HG03066 (cell line): ENCODE results near the gene LHFPL3.

Source experiments
- ATAC-seq: cut with Tn5 transposase; IDR thresholded peaks from one replicate; pipeline ENCODE4 v1.9.1; 2021; ENCODE audit warnings: low read depth; ENCODE audit not compliant: unreplicated experiment

Gene LHFPL3

DNA sequence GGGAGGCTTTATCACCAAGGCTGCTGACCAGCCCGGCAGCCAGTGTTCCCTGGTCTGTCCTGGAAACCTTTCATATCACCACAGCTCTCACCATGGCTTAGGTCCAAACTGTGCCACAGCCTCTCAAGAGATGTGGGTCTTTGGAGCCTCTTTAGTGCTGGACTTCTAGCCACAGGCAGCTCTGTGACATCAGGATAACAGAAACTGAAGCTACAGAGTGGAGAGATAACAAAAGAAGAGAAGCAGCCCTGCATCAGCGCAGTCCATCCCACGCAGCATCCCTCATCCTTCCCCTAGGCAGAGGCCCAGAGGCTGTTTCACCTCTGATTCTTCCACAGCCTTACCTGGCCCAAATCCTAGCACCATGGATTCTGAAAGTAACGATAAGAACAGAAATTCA, 497.7 kb downstream of the LHFPL3 start:
- no peak for ATAC-seq

DNA sequence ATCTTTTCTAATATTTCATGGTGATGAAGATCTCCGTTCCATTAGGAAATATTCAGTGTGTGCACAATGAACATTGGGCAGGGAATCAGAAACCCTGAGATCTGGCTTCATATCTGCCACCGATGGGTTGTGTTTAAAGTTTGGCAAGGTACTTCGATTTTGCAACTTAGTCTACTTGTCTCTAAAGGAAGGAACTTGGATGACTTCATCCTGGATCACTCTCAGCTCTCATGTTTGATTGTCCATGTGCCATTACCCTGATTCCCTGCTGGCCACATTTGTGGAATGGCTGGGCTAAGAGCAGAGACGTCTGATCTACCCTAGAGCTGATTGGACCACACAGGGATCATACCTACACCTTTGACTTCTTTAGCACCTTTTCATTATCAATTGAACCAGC, 508.6 kb downstream of the LHFPL3 start:
- no peak for ATAC-seq

- no peak for ATAC-seq
Measured at GRCh38 chr7:104838537-104839299, 510.3 kb downstream of the LHFPL3 start.

DNA sequence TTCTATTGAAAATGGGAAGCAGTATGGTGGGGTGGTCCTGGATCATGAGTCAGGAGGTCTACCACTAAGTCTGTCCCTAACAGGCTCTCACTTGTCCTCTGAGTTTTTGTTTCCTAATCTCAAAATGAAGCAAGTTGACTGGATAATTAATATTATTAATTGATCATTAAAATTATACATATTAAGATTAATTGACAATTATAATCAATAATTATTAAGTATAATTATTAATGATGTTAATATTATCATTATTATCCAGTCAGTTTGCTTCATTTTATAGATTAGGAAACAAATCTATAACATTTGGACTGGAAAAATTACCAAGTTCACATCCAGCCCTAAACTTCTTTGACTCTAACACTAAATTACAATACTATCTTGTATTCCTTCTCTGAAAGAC, 511.4 kb downstream of the LHFPL3 start:
- ATAC-seq = no peak

DNA sequence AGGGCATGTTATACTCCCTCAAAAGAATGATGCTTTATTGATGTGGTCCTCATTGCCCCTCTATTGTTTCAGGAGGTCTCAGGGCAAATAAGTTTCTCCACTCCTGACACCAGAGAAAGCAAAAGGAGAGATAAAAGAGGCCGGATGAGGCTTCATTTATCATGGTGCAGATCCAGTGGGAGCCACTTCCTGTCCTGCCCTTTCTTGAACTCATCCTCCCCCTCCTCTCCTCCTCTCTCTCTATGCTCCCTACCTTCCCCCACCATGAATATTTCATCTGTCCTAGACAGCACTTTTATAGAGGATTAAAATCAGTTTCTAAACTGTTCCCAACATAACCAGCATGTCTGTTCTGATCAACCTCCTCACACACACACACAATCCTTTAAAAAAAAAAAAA, 513.4 kb downstream of the LHFPL3 start:
- ATAC-seq = no peak

DNA sequence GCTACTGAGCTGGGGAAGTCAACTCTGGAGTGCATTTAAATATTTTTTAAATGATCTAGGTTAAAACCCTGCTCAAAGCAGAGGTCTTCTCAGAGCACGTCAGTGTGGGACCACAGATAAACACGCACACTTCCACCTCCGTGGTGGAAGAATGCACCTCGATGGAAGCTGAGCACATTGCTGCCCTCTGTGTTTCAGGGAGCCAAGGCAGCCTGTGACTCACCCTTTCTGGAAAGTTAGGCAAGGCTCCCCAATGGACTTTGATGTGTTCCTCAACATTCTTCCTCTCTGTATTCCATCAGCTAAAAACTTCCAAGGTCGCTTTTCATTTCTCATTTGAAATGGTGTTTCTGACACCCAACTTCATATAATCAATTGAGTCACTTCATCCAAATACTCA, 514.8 kb downstream of the LHFPL3 start:
- no peak for ATAC-seq

- no peak for ATAC-seq
Measured at GRCh38 chr7:104845557-104845956, 517.2 kb downstream of the LHFPL3 start.

DNA sequence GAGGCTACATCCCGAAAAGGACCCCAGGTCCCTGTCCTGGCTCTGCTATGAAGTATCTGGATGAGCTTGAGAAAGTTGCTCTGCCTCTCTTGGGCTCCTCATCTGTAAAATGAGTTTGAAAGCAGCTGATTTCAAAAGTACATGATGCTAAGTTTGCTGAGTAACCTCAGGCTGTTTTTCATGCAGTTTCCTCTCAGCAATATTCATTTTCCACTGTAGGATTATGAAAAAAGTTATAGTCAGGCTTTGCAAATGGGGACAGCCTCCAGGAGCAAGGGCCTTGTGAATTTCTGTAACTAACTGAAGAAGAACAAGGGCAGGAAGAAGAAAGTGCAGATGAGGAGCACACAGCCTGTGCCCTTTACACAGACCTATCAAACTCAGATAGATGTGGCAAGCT, 518.3 kb downstream of the LHFPL3 start:
- no peak for ATAC-seq

DNA sequence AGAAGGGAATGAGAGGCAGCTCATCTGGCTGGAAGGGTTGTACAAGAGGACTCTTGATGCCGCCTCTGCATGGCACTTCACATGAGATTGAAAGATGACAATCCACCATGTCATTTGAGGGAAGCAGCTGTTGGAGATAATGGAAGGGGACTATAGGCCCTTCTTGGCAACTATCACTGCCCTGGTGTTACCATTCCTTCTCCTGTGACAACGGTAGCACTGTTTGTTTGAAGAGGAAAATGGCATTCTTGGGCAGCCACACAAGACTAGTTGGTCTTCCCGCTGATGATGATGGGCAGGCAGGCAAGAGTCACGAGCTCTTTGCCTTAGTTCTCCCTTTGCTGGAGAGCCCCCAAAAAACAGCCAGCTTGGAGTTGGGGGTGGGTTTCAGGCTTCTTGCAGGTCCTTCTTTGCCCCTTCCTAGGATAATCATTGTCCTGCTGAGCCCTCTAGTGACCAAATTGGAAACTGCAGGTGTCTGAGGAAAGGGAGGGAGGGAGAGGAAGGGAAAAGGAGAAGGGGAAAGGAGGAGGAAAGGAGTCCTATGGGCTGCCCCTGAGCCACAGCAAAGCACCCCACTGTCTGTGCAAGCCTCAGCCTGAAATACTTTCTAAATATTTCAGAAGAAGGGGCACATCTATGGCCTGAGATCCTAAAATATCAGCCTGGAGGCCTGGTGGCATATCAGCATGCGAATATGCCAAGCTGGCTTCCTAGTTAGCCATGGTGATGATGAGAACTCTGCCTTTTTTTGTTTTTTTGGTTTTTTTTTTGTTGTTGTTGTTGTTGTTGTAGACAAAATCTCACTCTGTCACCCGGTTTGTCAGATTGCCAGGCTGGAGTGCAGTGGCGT, 520.0 kb downstream of the LHFPL3 start:
- ATAC-seq = no peak

- no peak for ATAC-seq
Measured at GRCh38 chr7:104850374-104850773, 522.0 kb downstream of the LHFPL3 start.

GRCh38 chr7:104851268-104851667, 522.9 kb downstream of the LHFPL3 start:
- no peak for ATAC-seq

DNA sequence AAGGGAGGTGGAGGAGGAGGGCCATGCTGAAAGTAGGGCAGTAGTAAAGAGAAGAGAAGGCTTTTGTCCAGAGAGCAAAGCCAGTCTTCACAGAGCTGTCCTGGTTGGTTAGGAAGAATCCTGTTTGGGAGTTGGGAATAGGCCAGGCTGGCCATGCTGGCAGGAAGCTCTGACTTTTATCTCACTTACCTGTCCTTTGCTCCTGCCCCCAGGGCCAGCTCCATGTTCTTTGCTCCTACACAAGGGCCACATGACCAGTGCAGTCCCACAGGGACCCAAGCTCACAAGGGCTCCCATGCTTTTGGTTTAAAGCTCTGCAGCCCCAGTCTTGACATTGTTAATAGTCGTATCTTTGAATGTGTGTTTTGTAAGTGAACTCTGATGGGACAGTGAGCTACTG, 524.0 kb downstream of the LHFPL3 start:
- ATAC-seq = no peak

GRCh38 chr7:104855861-104856260, 527.5 kb downstream of the LHFPL3 start:
- ATAC-seq = no peak

GRCh38 chr7:104857458-104858425, 529.3 kb downstream of the LHFPL3 start:
- peak; percentile 55 for ATAC-seq

DNA sequence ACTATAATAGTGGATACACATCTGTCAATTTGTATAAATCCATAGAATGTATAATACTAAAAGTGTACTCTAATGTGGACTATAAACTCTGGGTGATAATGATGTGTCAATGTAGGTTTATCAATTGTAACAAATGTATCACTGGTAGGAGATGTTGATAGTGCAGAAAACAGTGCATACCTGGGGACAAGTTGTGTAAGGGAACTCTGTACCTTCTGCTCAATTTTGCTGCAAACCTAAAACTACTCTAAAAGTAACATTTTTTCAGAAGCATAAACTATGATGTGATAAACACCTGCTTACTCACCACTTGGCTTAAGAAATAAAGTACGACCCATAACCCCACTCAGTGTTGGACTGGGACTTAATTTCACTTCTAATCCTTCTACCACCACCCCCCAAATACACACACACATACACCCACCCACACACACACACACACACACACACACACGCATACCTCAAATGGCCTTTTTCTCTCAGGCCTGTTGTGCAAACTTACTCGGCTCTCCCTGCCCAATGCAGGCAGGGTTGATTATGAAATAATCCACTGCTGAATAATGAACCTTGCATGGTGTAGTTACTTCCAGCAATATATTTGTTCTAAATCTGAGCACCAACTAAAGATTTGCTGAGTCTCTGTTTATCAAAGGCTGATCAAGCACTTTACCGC, 531.5 kb downstream of the LHFPL3 start:
- ATAC-seq = no peak

DNA sequence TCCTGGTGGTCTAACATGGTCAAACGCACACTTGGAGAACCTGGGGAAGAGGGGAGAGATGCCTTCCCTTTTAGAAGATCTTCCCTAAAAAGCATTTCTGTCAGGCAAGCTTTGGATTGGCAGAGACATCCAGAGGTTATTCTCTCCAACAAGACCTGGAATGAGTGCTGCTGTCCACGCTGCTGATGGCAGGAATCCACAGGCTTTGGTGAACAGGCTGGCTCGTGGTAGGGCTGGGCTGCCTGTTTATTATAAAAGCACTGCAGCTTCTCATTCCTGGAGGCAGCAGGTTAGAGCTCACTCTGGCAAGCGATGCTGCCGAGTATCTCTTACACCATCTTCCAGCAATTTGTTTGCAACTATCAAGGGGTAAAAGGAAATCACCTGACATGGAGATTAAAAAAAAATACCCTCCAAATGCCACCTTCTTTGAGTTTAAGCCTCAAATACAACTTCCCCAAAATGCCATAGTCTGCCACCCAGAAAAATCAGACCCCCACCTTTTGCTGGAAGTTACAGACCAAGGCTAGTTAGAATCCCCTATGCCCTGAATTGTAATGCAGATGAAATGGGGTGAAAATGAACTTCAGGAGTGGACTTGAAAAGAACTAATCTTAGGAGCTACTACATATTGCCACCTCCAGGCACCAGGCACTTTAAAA, 533.5 kb downstream of the LHFPL3 start:
- no peak for ATAC-seq

DNA sequence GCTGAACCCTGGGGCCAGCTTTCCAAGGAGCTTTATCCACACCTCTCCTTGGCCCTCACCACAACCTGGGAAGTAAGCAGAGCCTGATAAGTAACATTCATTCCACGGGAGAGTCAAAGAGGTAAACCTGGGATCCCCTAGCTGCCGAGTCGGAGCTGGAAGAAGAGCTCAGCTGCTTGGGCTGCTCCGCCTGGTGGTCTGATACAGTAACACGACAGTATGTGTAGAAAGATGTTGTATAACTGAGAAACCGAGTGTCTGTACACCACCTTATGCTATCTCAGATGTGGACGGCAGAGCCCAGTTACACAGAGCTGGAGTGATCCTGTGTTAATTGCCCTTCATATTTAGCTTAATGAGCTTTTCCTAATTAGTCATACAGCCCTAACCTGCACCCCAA, 534.3 kb downstream of the LHFPL3 start:
- ATAC-seq = no peak

GRCh38 chr7:104873401-104873800, 545.0 kb downstream of the LHFPL3 start:
- no peak for ATAC-seq

GRCh38 chr7:104878577-104878976, 550.2 kb downstream of the LHFPL3 start:
- ATAC-seq = peak; percentile 91

- peak; percentile 5 for ATAC-seq
Measured at GRCh38 chr7:104883248-104883717, 554.9 kb downstream of the LHFPL3 start.
